ENCODE data around the gene CROCC2.

DNA sequence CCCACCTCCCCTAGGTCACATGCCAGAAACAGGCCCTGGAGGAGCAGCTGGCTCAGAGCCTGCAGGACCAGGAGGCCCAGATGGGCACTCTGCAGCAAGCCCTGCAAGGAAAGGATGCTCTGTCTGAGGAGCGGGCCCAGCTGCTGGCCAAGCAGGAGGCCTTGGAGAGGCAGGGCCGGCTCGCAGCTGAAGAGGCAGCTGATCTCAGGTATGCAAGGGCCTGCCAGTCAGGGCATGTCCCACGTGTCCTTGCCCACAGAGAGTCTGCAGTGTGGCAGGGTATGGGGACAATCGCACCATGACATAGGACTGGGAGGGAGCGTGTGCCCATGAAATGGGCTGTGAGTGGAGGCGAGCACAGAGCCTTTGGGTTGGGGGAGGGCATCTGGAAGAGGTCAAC, 39.9 kb downstream of the CROCC2 start:
- TF ChIP-seq, protein P1, sequence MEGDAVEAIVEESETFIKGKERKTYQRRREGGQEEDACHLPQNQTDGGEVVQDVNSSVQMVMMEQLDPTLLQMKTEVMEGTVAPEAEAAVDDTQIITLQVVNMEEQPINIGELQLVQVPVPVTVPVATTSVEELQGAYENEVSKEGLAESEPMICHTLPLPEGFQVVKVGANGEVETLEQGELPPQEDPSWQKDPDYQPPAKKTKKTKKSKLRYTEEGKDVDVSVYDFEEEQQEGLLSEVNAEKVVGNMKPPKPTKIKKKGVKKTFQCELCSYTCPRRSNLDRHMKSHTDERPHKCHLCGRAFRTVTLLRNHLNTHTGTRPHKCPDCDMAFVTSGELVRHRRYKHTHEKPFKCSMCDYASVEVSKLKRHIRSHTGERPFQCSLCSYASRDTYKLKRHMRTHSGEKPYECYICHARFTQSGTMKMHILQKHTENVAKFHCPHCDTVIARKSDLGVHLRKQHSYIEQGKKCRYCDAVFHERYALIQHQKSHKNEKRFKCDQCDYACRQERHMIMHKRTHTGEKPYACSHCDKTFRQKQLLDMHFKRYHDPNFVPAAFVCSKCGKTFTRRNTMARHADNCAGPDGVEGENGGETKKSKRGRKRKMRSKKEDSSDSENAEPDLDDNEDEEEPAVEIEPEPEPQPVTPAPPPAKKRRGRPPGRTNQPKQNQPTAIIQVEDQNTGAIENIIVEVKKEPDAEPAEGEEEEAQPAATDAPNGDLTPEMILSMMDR (IDR thresholded peaks at IDR 0.05), result no peak
- TF ChIP-seq POLR2A (IDR thresholded peaks at IDR 0.05), result no peak
